ENCODE data around the gene PDE11A. TPM values are rescaled to one million over a fixed set of nuclear protein-coding genes. Genes with fewer than 3 reads are reported as not detected.

The PDE11A gene
- total and polyA plus RNA-seq, 2 of the 8 experiments (the other 6 are each of a cell fraction or from before 2014, with no cell fraction given): 0.19 to 0.23 TPM

DNA sequence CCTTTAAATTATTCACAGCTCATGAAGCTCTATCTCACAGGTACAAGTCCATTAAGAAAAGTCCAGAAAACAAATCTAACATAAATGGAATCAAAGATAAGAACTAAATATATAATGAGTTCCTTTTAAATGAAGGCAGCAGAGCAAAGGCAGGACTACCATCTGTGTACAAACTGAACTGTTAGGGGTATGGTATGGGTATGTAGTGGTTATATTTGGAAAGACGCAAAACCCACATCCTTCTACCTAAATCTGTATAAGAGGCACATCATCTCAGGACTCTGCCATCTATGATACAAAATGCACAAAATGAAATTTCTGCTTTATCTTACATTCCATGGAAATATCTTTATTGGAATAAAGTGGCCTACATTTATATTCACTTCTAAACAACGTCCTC, 59.9 kb downstream of the PDE11A start:
- Histone ChIP-seq H3K4me2 (ENCODE audit: insufficient read depth in 1 of 2, low read depth in 2 of 2, low read length in 2 of 2) (no peak overlapping the region), H3K23ac (ENCODE audit: insufficient read length) (no peak overlapping the region), H2AK5ac (ENCODE audit: low read depth, low read length) (no peak overlapping the region), H3K23me2 (ENCODE audit: low read depth, low read length) (no peaks in the 10 kb centered on the region), H4K91ac (replicated peaks; ENCODE audit: insufficient read length, low read length) (no peak overlapping the region), H2BK20ac (ENCODE audit: low read length) (no peak overlapping the region), H3K4me1 (replicated peaks in 1 of 4; ENCODE audit: control insufficient read depth in 3 of 4, insufficient read depth in 4 of 4, low read length in 3 of 4) (no peaks in the 10 kb centered on the region), H2BK12ac (ENCODE audit: low read depth, low read length) (no peak overlapping the region), H4K5ac (ENCODE audit: insufficient read length, low read depth, low read length) (no peak overlapping the region), H2AFZ (ENCODE audit: low read length) (no peak overlapping the region), H3K79me2 (ENCODE audit: control insufficient read depth in 1 of 2, insufficient read depth in 2 of 2, low read length in 2 of 2) (no peaks in the 10 kb centered on the region), H2BK120ac (replicated peaks; ENCODE audit: low read depth, low read length) (no peak overlapping the region), H3K18ac (ENCODE audit: extremely low read depth, low read length) (no peak overlapping the region), H3K14ac (ENCODE audit: insufficient read length) (no peak overlapping the region), H3K9ac (replicated peaks in 1 of 4; ENCODE audit: extremely low read depth in 1 of 4, low read depth in 3 of 4, low read length in 3 of 4) (no peak overlapping the region), H4K20me1 (replicated peaks in 1 of 2; ENCODE audit: control insufficient read depth in 1 of 2, insufficient read depth in 2 of 2, low read length in 2 of 2) (no peaks in the 10 kb centered on the region), H2BK15ac (ENCODE audit: low read length) (no peak overlapping the region), H3K4me3 (ENCODE audit: extremely low read depth in 1 of 4, insufficient read depth in 2 of 4, low read depth in 3 of 4, low read length in 4 of 4) (no peak overlapping the region), H3K36me3 (ENCODE audit: control insufficient read depth in 2 of 4, insufficient read depth in 4 of 4, low read length in 3 of 4) (no peaks in the 10 kb centered on the region), H3K27me3 (replicated peaks in 1 of 4; ENCODE audit: control insufficient read depth in 3 of 4, extremely low read depth in 1 of 4, insufficient read depth in 3 of 4, low read length in 3 of 4) (peaks cover 0 to 1% (median 0%) of the 10 kb centered on the region in 4 experiments; a peak in 1 of 7 replicates), H4K8ac (ENCODE audit: extremely low read depth, insufficient read depth, low read length) (no peak overlapping the region), H3K4ac (replicated peaks; ENCODE audit: insufficient read length, low read depth, low read length) (no peak overlapping the region), H3K9me3 (ENCODE audit: insufficient read depth in 2 of 2, low read depth in 1 of 2, low read length in 1 of 2) (no peaks in the 10 kb centered on the region), H3K27ac (ENCODE audit: low read depth, low read length) (no peak overlapping the region), H3K79me1 (ENCODE audit: low read depth, low read length) (no peaks in the 10 kb centered on the region), H3K56ac (replicated peaks; ENCODE audit: insufficient read length, low read depth, low read length) (no peak overlapping the region), H2BK5ac (ENCODE audit: low read depth, low read length) (no peak overlapping the region)
- FAIRE-seq (no peak), DNase-seq (ENCODE audit: low read depth in 1 of 2, low spot score in 2 of 2) (no peak)
- 84% methylated on average over 2 of the region's 2 CpGs; no CpG with 5 or more reads in 1 of the 2 experiments for WGBS, 2 experiments (ENCODE audit: extremely low coverage in 1 of 2, insufficient coverage in 1 of 2, insufficient read length in 1 of 2, insufficient replicate concordance in 2 of 2, low coverage in 1 of 2, low lambda C conversion rate in 2 of 2, missing lambda C conversion rate in 1 of 2)
- POLR2A ChIA-PET (ENCODE audit: partially characterized antibody): no interaction called here
- CTCF ChIA-PET (ENCODE audit: partially characterized antibody): interaction anchor here (1.3 kb wide), 1 partner anchor 29 kb away, joined by 4 read pairs; no protein-coding TSS in a partner anchor
- no peak for TF ChIP-seq TBP (IDR thresholded peaks at IDR 0.05; ENCODE audit: low read depth, low read length)

Data from H1 (cell line).